Measurements from ENCODE around the gene ZNF22. TPM values are rescaled to one million over a fixed set of nuclear protein-coding genes. Genes with fewer than 3 reads are reported as not detected.

Gene ZNF22
- total RNA-seq, 1 experiment from 2014 or later, result 13.5 TPM

GRCh38 chr10:44982496-44982895, 18.2 kb upstream of the ZNF22 start:
- BruUV-seq (replicated peaks), result no TSS peak
- Histone ChIP-seq H3K79me2 (ENCODE audit: insufficient read depth, low read length) (no peaks in the 10 kb centered on the region), H3K27me3 (ENCODE audit: insufficient read depth, low read length) (no peaks in the 10 kb centered on the region), H2AFZ (ENCODE audit: low read depth, low read length, poor library complexity, severe bottlenecking) (no peak overlapping the region), H3K27ac (ENCODE audit: low read depth, low read length) (no peak overlapping the region; the same call in 1 of the 2 replicates), H3K9me3 (ENCODE audit: control insufficient read depth in 1 of 2, insufficient read depth in 1 of 2, low read depth in 1 of 2, low read length in 2 of 2) (no peaks in the 10 kb centered on the region), H3K36me3 (ENCODE audit: control insufficient read depth in 1 of 2, insufficient read depth in 2 of 2, low read length in 2 of 2) (no peaks in the 10 kb centered on the region), H3K9ac (ENCODE audit: low read length) (peak overlapping the region; percentile 50), H3K4me1 (ENCODE audit: control insufficient read depth in 1 of 2, insufficient read depth in 2 of 2, low read length in 2 of 2) (peaks cover 41 to 53% of the 10 kb centered on the region in 2 experiments), H3K4me2 (ENCODE audit: low read length) (no peak overlapping the region; the same call in 1 of the 2 replicates), H3K4me3 (replicated peaks in 1 of 2; ENCODE audit: low read depth in 1 of 2, low read length in 2 of 2) (no peak overlapping the region), H3K9me2 (ENCODE audit: insufficient read depth) (no peaks in the 10 kb centered on the region), H4K20me1 (ENCODE audit: insufficient read depth) (no peaks in the 10 kb centered on the region)
- ChIA-PET CTCF (interaction anchor here (1.1 kb wide), 1 partner anchor 13 kb away, joined by 3 read pairs; no protein-coding TSS in a partner anchor), RAD21 (ENCODE audit: low non-redundant PET in 1 of 2, low total read pairs in 2 of 2, uncharacterized antibody in 2 of 2, unreplicated experiment in 2 of 2) (no interaction called here), POLR2A (no interaction called here)
- no peak for DNase-seq (ENCODE audit: low read depth, low spot score)
- no peak for TF ChIP-seq FOSL1 (IDR thresholded peaks at IDR 0.05; ENCODE audit: low read depth)
- no peak for TF ChIP-seq YY1 (IDR thresholded peaks at IDR 0.05; ENCODE audit: extremely low read depth, insufficient replicate concordance, low read depth, low read length)
- TF ChIP-seq SIN3A (IDR thresholded peaks at IDR 0.05; ENCODE audit: low read depth), result no peak
- no peak for TF ChIP-seq EGR1 (IDR thresholded peaks at IDR 0.05; ENCODE audit: low read depth)
- TF ChIP-seq RAD21 (IDR thresholded peaks at IDR 0.05; ENCODE audit: low read depth), result no peak
- TF ChIP-seq SRF (IDR thresholded peaks at IDR 0.05; ENCODE audit: low read depth), result no peak
- no peak for TF ChIP-seq ZFX (IDR thresholded peaks at IDR 0.05)
- no peak for TF ChIP-seq POLR2AphosphoS5 (IDR thresholded peaks at IDR 0.05; ENCODE audit: low read depth, low read length)
- TF ChIP-seq CBX3 (IDR thresholded peaks at IDR 0.05; ENCODE audit: low read depth), result no peak
- no peak for TF ChIP-seq TCF7L2 (IDR thresholded peaks at IDR 0.05; ENCODE audit: borderline replicate concordance, extremely low read depth, insufficient read depth, insufficient read length)
- TF ChIP-seq CTCF (IDR thresholded peaks at IDR 0.05 in 2 of 3, conservative IDR thresholded peaks at IDR 0.05 in 1 of 3; ENCODE audit: borderline replicate concordance in 1 of 3, insufficient read depth in 1 of 3, low read depth in 2 of 3, low read length in 2 of 3), result no peak
- TF ChIP-seq, protein P1, sequence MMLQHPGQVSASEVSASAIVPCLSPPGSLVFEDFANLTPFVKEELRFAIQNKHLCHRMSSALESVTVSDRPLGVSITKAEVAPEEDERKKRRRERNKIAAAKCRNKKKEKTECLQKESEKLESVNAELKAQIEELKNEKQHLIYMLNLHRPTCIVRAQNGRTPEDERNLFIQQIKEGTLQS (IDR thresholded peaks at IDR 0.05), result no peak
- no peak for TF ChIP-seq JUND (IDR thresholded peaks at IDR 0.05)
- no peak for TF ChIP-seq CEBPB (IDR thresholded peaks at IDR 0.05; ENCODE audit: low read depth)
- TF ChIP-seq EZH2phosphoT487 (IDR thresholded peaks at IDR 0.05; ENCODE audit: borderline replicate concordance), result no peak
- TF ChIP-seq ELF1 (IDR thresholded peaks at IDR 0.05; ENCODE audit: borderline replicate concordance, low read depth), result no peak
- TF ChIP-seq ZNF274 (IDR thresholded peaks at IDR 0.05; ENCODE audit: low read depth, low read length), result no peak
- no peak for TF ChIP-seq ZBTB33 (IDR thresholded peaks at IDR 0.05; ENCODE audit: extremely low read depth, insufficient replicate concordance, low read length)
- TF ChIP-seq EZH2 (IDR thresholded peaks at IDR 0.05), result no peak
- intact Hi-C loops (cut with micrococcal nuclease), result no loop called here
- ATAC-seq, result no peak
